GM23248 (cell line): ENCODE data around the gene SERPINA5.

Experiments used
- EZH2 ChIP-seq: fragments of 200-600 bp; sonication (generic); IDR thresholded peaks from 2 replicates; pipeline ENCODE4 v1.6.1; 2018; ENCODE audit warnings: antibody characterized with exemption, mild to moderate bottlenecking; ENCODE audit not compliant: insufficient read depth, poor library complexity, severe bottlenecking
- EZH2phosphoT487 ChIP-seq: fragments of 200-600 bp; sonication (generic); IDR thresholded peaks from 2 replicates; pipeline ENCODE4 v1.6.1; 2018; ENCODE audit warnings: antibody characterized with exemption, moderate library complexity, mild to moderate bottlenecking, low read depth; ENCODE audit not compliant: insufficient read depth

DNA sequence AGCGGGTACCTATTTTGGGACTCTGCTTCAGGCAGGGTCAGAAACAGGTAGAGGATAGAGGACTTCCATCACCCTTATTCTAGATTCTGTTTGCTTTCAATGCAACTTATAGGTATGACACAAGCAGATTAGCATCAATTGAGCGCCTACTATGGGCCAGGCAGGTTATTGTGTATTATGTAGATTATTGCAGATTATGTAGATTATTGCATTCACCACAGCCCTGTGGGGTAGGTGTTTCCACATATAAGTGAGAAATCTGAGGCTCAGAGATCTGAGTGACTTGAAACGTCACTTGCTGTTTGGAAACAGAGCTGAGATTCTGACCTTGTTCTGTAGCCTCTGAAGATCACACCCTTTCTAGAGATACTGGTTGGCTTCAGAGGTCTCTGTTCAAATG, 45.7 kb upstream of the SERPINA5 start:
- no peak for TF ChIP-seq EZH2
- TF ChIP-seq EZH2phosphoT487 = no peak
